AG04450 (cell line): ENCODE results near the gene LYPD3. TPM values are rescaled to one million over a fixed set of nuclear protein-coding genes. Genes with fewer than 3 reads are reported as not detected.

ENCODE experiments used
- CTCF ChIA-PET: fragments of 300-600, 350-600 bp; formaldehyde crosslinking; extraction: SDS; loops from one replicate; lab custom pipeline; 2022; ENCODE audit warnings: antibody characterized with exemption, inconsistent platforms; lab: Charles Lee
- POLR2A ChIA-PET: fragments of 350-600 bp; formaldehyde crosslinking; extraction: SDS; loops from one replicate; lab custom pipeline; 2021; ENCODE audit warnings: antibody characterized with exemption, inconsistent platforms; lab: Yijun Ruan, JAX
- DNase-seq: peaks from one replicate; pipeline ENCODE4 v3.0.0-alpha.2; 2011; ENCODE audit warnings: low read depth, low spot score
- H3K27ac ChIP-seq: one replicate; pipeline ENCODE4 v1.5.1; 2012; ENCODE audit warnings: low read depth, low read length, control low read depth
- H3K27me3 ChIP-seq: one replicate; pipeline ENCODE4 v1.6.0; 2012; ENCODE audit warnings: low read length; ENCODE audit not compliant: control insufficient read depth, insufficient read depth
- H3K4me3 ChIP-seq: 2 replicates; pipeline ENCODE4 v1.5.1; 2011; ENCODE audit warnings: mild to moderate bottlenecking, low read depth, low read length, control low read depth
- H3K9me3 ChIP-seq: 2 replicates; pipeline ENCODE4 v1.5.1; 2012; ENCODE audit warnings: low read length; ENCODE audit not compliant: control insufficient read depth, insufficient read depth
- polyA plus RNA-seq: library from polyadenylated mRNA; depleted of rRNA; stranded (reverse); fragments of >200 nt; gene quantifications from 2 replicates; pipeline ENCODE4 v1.2.3, GENCODE V29; 2011
- TF ChIP-seq, protein P1 (sequence below): IDR thresholded peaks from 2 replicates; pipeline ENCODE4 v1.5.1; 2011; ENCODE audit warnings: low read depth, low read length, control low read depth, inconsistent platforms

The LYPD3 gene
- polyA plus RNA-seq, 1 experiment, result 0.60 TPM

DNA sequence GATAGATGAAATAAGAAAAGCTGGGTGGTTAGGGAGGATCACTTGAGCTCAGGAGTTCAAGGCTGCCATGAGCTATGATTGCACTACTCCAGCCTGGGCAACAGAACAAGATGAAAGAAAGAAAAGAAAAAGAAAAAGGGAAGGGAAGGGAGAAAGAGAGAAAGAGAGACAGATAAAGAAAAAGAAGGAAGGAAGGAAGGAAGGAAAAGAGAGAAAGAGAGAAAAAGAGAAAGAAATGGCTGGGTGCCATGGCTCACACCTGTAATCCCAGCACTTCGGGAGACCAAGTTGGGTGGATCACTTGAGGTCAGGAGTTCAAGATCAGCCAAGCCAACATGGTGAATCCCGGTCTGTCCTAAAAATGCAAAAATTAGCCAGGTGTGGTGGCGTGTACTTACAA lies 29.6 kb downstream of the LYPD3 start:
- H3K27me3 ChIP-seq, result peaks cover 2% of the 10 kb centered on the region
- H3K4me3 ChIP-seq, result no peak overlapping the region
- TF ChIP-seq, protein P1, sequence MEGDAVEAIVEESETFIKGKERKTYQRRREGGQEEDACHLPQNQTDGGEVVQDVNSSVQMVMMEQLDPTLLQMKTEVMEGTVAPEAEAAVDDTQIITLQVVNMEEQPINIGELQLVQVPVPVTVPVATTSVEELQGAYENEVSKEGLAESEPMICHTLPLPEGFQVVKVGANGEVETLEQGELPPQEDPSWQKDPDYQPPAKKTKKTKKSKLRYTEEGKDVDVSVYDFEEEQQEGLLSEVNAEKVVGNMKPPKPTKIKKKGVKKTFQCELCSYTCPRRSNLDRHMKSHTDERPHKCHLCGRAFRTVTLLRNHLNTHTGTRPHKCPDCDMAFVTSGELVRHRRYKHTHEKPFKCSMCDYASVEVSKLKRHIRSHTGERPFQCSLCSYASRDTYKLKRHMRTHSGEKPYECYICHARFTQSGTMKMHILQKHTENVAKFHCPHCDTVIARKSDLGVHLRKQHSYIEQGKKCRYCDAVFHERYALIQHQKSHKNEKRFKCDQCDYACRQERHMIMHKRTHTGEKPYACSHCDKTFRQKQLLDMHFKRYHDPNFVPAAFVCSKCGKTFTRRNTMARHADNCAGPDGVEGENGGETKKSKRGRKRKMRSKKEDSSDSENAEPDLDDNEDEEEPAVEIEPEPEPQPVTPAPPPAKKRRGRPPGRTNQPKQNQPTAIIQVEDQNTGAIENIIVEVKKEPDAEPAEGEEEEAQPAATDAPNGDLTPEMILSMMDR, result no peak
- DNase-seq, result no peak
- ChIA-PET CTCF (interaction anchor here (0.8 to 1.9 kb wide), 3 partner anchors 10 to 83 kb away, joined by 3 to 17 read pairs (median 5); no protein-coding TSS in a partner anchor), POLR2A (no interaction called here)
- no peaks in the 10 kb centered on the region; the same call in 1 of the 2 replicates for H3K9me3 ChIP-seq
- no peak overlapping the region for H3K27ac ChIP-seq

- no peaks in the 10 kb centered on the region; the same call in 1 of the 2 replicates for H3K9me3 ChIP-seq
- H3K4me3 ChIP-seq, result no peak overlapping the region
- ChIA-PET POLR2A (no interaction called here), CTCF (interaction anchor here (0.6 to 4.7 kb wide), 3 partner anchors 13 to 86 kb away, joined by 7 to 70 read pairs (median 18); no protein-coding TSS in a partner anchor)
- H3K27ac ChIP-seq, result no peak overlapping the region
- TF ChIP-seq, protein P1, result no peak
- DNase-seq, result no peak
- H3K27me3 ChIP-seq, result no peaks in the 10 kb centered on the region
Observed at GRCh38 chr19:43433689-43434088, 31.7 kb downstream of the LYPD3 start.

GRCh38 chr19:43433358-43433673 lies 32.1 kb downstream of the LYPD3 start:
- Histone ChIP-seq H3K4me3 (no peak overlapping the region), H3K9me3 (no peaks in the 10 kb centered on the region; the same call in 1 of the 2 replicates), H3K27me3 (no peaks in the 10 kb centered on the region), H3K27ac (no peak overlapping the region)
- TF ChIP-seq, protein P1, result no peak
- POLR2A ChIA-PET, result no interaction called here
- DNase-seq, result no peak
- CTCF ChIA-PET, result interaction anchor here (1.4 to 4.7 kb wide), 3 partner anchors 13 to 104 kb away, joined by 6 to 70 read pairs (median 18); no protein-coding TSS in a partner anchor

GRCh38 chr19:43430976-43431375 lies 34.4 kb downstream of the LYPD3 start:
- ChIA-PET CTCF (interaction anchor here (1.0 to 4.7 kb wide), 2 partner anchors 15 to 88 kb away, joined by 3 to 70 read pairs; no protein-coding TSS in a partner anchor), POLR2A (no interaction called here)
- Histone ChIP-seq H3K9me3 (no peaks in the 10 kb centered on the region), H3K4me3 (no peak overlapping the region), H3K27me3 (no peaks in the 10 kb centered on the region), H3K27ac (no peak overlapping the region)
- no peak for DNase-seq
- TF ChIP-seq, protein P1, result no peak

GRCh38 chr19:43430142-43430710 lies 35.2 kb downstream of the LYPD3 start:
- H3K4me3 ChIP-seq, result no peak overlapping the region
- H3K27me3 ChIP-seq, result no peaks in the 10 kb centered on the region
- ChIA-PET POLR2A (no interaction called here), CTCF (interaction anchor here (1.0 to 4.7 kb wide), 3 partner anchors 16 to 90 kb away, joined by 3 to 70 read pairs (median 5); no protein-coding TSS in a partner anchor)
- no peak for DNase-seq
- TF ChIP-seq, protein P1, result no peak
- no peak overlapping the region for H3K27ac ChIP-seq
- H3K9me3 ChIP-seq, result no peaks in the 10 kb centered on the region
